ENCODE measurements around the gene IFNA5.

Gene IFNA5

GRCh38 chr9:21305213-21305612 is at the start of gene IFNA5:
Gene IFNA5, minus strand, starts transcription at chr9:21305313. Its CDS starts 57 bp downstream, at chr9:21305256.
- no peak for DNase-seq (ENCODE audit: low read depth)

DNA sequence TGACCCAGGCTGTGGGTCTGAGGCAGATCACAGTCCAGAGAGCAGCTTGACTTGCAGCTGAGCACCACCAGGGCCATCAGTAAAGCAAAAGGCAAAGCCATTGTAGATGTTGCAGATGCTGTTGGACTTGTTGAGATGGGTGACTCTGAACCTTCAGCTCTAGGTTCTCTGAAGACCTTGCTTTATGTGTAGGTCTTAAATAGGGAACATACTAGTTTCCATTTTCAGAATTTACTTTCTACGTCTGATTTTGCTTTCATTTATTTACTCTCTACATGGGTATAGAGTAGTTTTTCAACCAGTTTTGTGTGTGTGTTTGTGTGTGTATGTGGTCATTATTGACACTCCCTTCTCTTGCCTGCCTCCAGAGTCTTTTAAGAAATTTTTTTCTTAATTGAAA is 45.7 kb upstream of the IFNA5 start, which contains the start of gene IFNA6:
Gene IFNA6, minus strand, starts transcription at position 101 of the 400 bp plus-strand sequence. Its CDS starts 0 bp downstream, at position 101.
- DNase-seq (ENCODE audit: low read depth) = no peak

DNA sequence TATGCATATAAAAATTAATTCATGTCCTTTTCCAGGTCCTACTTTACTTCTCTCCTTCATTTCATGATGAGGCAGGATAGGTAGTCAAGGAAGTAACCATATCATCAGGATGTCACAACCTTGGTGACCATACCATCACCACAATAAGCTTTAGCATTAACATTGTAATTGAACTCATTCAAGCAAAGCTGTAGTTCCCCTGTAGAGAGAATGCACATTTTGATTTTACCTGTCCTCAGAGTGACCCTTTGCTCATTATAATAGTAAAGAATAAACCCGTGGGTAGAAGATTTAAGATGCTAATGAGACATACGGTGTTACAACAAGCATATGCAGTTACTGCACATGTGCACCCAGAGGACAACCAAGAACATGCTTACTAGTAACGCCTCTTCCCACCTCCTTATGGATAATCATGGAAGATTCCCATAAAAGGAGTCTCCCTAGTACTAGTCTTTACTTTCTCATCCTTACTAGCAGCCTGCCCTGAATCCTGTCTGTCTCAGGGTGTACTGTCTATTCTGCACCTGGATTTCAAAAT is 43.4 kb upstream of the IFNA5 start:
- DNase-seq (ENCODE audit: low read depth) = no peak

DNA sequence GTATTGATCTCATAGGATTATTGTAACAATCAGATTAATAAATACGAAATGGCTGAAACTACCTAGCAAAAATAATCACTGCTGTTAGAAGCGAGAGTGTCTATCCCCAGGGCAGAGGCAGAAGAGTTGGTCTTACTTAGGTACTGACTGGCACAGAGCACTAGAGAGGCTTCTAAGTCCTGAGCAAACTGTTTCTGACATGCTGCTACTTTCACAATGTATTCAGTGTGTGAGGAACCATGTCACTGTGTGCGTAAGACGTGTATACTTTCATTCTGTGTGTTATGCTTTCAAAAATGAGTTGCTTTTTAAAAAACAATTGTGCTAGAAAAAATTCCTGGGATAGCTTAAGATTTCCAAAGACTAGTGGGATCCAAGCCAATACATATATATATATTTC is 35.6 kb upstream of the IFNA5 start:
- DNase-seq (ENCODE audit: low read depth) = no peak

DNA sequence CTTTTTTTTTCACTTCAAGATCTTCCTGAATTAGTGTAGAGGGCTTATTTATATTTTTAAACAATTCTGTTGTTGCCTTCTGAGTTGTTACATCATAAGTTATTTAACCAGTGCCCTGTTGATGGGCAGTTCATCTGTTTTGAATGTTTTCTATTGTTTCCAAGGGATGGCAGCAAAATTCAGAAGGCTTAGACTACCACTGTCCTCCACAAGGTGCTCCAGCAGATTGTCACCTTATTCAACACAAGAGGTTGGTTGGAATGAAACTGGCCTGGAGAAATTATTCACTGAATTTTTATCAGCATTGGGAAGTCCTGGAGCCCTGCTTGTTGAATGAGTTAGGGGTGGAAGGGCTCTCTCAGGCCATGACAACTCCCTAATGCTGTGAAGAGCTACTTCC is 31.3 kb upstream of the IFNA5 start:
- no peak for DNase-seq (ENCODE audit: low read depth)

- DNase-seq (ENCODE audit: low read depth) = peak; percentile 78
Observed at GRCh38 chr9:21334701-21335632, 29.9 kb upstream of the IFNA5 start, which contains the start of gene KLHL9. Gene KLHL9, minus strand, starts transcription at chr9:21335404. Its CDS starts 545 bp downstream, at chr9:21334859.

GRCh38 chr9:21333226-21333625 is 28.1 kb upstream of the IFNA5 start:
- no peak for DNase-seq (ENCODE audit: low read depth)

DNA sequence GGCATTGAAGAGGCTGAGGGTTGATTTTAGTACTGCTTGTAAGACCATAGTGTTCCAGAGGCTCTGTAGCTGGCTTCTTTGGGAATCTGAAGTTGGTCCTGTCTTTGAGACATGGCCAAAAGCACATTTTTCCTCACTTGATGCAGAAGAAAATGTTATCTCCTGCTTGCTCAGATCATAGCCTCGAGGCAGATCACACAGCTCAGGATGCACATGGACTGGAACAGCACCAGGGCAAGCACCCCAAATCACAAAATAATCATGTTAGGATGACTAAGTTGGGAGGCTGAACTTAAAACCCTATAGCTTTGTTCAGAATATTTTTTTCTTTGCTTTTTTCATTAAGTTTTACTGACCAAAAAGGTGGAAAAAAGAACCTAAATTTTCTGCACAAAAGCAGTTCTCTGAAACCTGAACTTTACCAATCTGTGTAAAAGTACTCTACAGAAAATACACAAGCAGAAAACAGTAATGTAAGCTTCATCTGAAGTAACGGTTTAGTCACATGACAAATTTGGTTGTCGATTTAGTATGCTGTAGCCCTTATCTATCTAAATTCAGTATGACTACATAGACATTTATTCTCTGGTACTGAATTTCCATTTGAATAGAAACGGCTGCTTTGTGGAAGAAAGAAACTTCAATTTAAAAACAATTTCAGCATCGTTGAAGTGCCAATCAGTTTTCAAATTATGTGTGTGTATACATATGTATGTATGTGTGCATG is 26.7 kb upstream of the IFNA5 start:
- no peak for DNase-seq (ENCODE audit: low read depth)

- no peak for DNase-seq (ENCODE audit: low read depth)
Observed at GRCh38 chr9:21326526-21327139, 21.5 kb upstream of the IFNA5 start.

GRCh38 chr9:21324047-21324446 is 18.9 kb upstream of the IFNA5 start:
- DNase-seq (ENCODE audit: low read depth) = no peak

DNA sequence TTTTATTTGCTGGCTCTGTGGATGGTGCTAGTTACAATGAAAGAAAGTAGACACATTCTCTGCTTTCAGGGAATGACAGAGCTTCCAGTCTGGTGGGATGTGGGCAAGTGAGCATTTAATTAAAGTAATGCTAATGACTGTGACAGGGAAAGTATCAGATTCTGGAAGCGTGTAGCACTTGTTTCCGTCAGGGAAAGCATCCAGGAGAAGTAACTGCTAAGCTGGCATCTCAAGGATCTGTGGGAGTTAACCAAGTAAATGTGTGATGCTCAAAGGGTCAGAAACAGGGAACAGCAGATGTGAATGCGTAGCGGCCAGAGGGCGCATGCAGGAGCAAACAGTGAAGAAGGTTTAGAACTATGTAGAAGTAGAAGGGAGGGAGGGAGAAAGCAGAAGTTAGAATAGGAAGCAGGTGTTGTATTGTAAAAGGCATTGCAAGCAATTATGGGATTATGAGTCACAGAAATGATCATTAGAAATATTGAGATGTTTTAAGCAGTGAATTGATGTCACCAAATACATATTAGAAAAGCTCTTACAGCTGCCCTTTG is 17.9 kb upstream of the IFNA5 start:
- no peak for DNase-seq (ENCODE audit: low read depth)

DNA sequence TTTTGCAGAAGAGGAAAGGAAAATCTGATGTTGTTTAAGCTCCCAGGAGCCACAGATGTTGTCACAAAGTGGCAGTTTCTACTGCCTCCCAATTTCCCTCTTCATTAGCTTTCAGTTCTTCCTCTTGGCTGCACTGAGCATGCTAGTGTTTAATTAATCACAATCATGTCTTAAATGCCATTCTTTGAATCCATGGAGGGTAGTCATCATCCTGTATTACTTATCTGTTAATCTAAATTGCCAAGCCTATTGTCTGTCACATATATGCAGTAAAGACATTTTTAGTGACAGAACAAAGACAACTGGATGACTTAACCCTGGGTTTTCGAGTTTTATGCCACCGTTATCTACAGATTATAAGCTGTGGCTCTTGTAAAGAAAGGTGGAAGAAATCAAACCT is 15.4 kb upstream of the IFNA5 start:
- DNase-seq (ENCODE audit: low read depth) = no peak

- DNase-seq (ENCODE audit: low read depth) = no peak
Observed at GRCh38 chr9:21317956-21318923, 13.1 kb upstream of the IFNA5 start.

DNA sequence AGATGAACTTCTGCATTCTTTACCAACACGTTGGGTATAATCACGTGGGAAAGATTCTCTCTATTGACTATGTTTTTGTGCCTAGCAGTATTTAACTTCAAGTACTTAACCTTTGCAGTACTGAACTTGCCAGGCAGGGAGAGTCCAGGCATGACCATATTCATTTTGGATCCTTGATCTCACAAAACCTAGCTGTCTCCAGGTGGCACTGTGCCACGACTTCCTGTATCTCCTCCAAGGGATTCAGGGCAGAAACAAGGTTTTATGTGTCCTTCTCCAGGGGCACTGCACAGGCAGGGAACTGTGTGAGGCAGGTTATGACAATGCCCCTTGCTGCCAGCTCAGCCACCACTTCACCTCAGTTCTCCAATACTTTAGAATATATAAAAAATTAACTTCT is 11.7 kb upstream of the IFNA5 start:
- no peak for DNase-seq (ENCODE audit: low read depth)

DNA sequence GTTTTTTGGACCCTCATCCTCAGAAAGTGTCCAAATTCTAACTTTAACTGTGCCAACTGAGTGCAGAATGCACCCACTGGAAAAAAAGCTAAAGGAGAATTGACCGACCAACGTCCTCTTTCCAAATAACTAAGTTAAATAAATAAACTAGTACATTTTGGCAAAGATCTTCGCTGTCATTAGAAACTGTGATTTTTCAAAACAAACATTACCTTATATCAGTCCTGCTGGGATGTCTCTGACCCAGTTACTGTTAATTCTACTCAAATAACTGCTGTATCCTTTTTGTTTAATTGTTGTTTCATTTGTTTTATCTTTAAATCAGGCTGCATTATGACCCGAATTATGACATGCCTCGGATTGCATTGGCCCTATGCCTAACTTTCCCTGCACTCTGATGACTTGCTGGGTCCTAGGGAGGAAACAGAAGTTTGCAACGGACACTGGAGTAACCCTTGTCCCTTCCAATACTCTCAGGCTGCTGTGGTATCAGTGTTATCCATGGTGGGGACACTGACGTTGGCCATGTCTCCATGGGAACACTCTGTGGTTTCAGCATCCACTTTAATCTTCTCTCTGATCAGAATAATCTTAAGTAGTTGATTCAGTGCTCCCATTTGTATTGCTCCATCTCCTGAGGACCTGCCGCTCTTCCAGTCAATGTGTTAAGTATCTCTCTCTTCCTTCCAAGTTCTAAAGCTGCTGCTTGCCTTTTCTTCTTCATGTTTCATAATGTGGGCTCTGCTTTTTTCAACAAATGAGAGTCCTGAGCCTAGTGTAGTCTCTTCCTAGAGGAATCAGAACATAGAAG is 11.1 kb upstream of the IFNA5 start:
- no peak for DNase-seq (ENCODE audit: low read depth)

- no peak for DNase-seq (ENCODE audit: low read depth)
Observed at GRCh38 chr9:21314152-21314551, 9.0 kb upstream of the IFNA5 start.

- no peak for DNase-seq (ENCODE audit: low read depth)
Observed at GRCh38 chr9:21311889-21312288, 6.8 kb upstream of the IFNA5 start.

DNA sequence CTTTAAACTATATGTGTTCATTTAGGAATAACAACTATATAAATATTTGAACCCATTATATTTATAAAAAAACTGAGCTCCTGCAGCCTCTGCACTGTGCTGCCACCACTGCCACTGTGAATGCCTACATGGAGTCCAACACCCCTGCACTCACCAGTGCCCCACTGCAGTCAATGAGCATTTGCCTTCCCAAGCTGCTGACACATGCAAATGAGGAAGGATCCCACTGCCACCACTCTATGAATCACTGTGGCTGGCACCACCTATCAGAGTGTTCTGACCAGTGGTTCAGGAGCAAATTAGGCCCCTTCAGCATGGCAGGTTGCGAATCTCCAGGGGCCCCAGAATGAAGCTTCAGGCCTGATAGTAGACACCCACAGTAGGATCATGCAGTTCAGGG is 9.1 kb downstream of the IFNA5 start:
- no peak for DNase-seq (ENCODE audit: low read depth)

- no peak for DNase-seq (ENCODE audit: low read depth)
Observed at GRCh38 chr9:21294904-21295538, 10.1 kb downstream of the IFNA5 start.
